Panc1 (cell line): ENCODE data around the gene CFH. TPM values are rescaled to one million over a fixed set of nuclear protein-coding genes. Genes with fewer than 3 reads are reported as not detected.

Experiments
- ATAC-seq: fragments of 200-7000 bp; cut with Tn5 transposase; 2 replicates; pipeline ENCODE4 v1.9.1; 2020; ENCODE audit warnings: mild to moderate bottlenecking, moderate library complexity
- Bru-seq: library from RNA; stranded (reverse); fragments of 400-500 nt; gene quantifications from one replicate; lab custom pipeline; 2021; lab: Mats Ljungman, UMichigan
- BruChase-seq, 2 experiments: library from RNA; stranded (reverse); fragments of 400-500 nt; gene quantifications; one replicate each; lab custom pipeline; 2021; lab: Mats Ljungman, UMichigan
- BruUV-seq: library from RNA; stranded (reverse); fragments of 400-500 nt; replicated peaks from 2 replicates; lab custom pipeline; 2021; lab: Mats Ljungman, UMichigan
- CTCF ChIA-PET: fragments of 300-600 bp; sonication (Branson Sonifier 250); formaldehyde crosslinking; loops from one replicate; lab custom pipeline; 2022; ENCODE audit warnings: antibody characterized with exemption; lab: Charles Lee
- POLR2A ChIA-PET: fragments of 300-600 bp; sonication (Branson Sonifier 250); formaldehyde crosslinking; loops from one replicate; lab custom pipeline; 2022; ENCODE audit warnings: antibody characterized with exemption; lab: Charles Lee
- DNase-seq: peaks from one replicate; pipeline ENCODE4 v3.0.0-alpha.2; 2010; ENCODE audit warnings: low read depth, low spot score
- H3K27ac ChIP-seq: 2 replicates; pipeline ENCODE4 v1.5.1; 2011; ENCODE audit warnings: mild to moderate bottlenecking, low read length, inconsistent platforms
- H3K27me3 ChIP-seq: fragments of 200-500 bp; sonication (Bioruptor generic); 2 replicates; pipeline ENCODE4 v1.6.0; 2014; ENCODE audit warnings: low read length, inconsistent platforms; ENCODE audit not compliant: control insufficient read depth, insufficient read depth
- H3K36me3 ChIP-seq: fragments of 200-500 bp; sonication (Bioruptor generic); 2 replicates; pipeline ENCODE4 v1.5.1; 2014; ENCODE audit warnings: inconsistent platforms, mild to moderate bottlenecking, low read length, moderate library complexity; ENCODE audit not compliant: control insufficient read depth, insufficient read depth
- H3K4me1 ChIP-seq: 2 replicates; pipeline ENCODE4 v1.5.1; 2011; ENCODE audit warnings: inconsistent platforms, mild to moderate bottlenecking, low read length, moderate library complexity; ENCODE audit not compliant: control insufficient read depth, insufficient read depth
- H3K4me3 ChIP-seq, 2 experiments: 2 replicates each; pipeline ENCODE4 v1.5.1; 2011 to 2012; ENCODE audit warnings: low read depth in 2 of 2, low read length in 2 of 2, mild to moderate bottlenecking in 2 of 2, inconsistent platforms in 1 of 2, moderate library complexity in 1 of 2
- H3K9me3 ChIP-seq: fragments of 200-500 bp; sonication (Bioruptor generic); 2 replicates; pipeline ENCODE4 v1.5.1; 2014; ENCODE audit warnings: low read depth, mild to moderate bottlenecking, inconsistent platforms, low read length, moderate library complexity; ENCODE audit not compliant: control insufficient read depth, insufficient read depth
- CTCF ChIP-seq: fragments of 450-650 bp; IDR thresholded peaks from 2 replicates; pipeline ENCODE4 v1.5.1; 2017; ENCODE audit warnings: mild to moderate bottlenecking
- POLR2AphosphoS5 ChIP-seq: IDR thresholded peaks from 2 replicates; pipeline ENCODE4 v1.6.1; 2012; ENCODE audit warnings: mild to moderate bottlenecking, low read depth, low read length, moderate library complexity
- REST ChIP-seq, 2 experiments: IDR thresholded peaks; 2 replicates each; pipeline ENCODE4 v1.6.1; 2011 to 2012; ENCODE audit warnings: low read depth in 2 of 2, control low read depth in 1 of 2, low read length in 1 of 2, mild to moderate bottlenecking in 1 of 2, moderate library complexity in 1 of 2; ENCODE audit not compliant: insufficient read depth in 1 of 2
- SIN3A ChIP-seq: IDR thresholded peaks from 2 replicates; pipeline ENCODE4 v1.6.1; 2012; ENCODE audit warnings: low read depth, mild to moderate bottlenecking, low read length, moderate library complexity, borderline replicate concordance; ENCODE audit not compliant: insufficient read depth
- TCF7L2 ChIP-seq: IDR thresholded peaks from 2 replicates; pipeline ENCODE4 v1.6.1; 2011; ENCODE audit warnings: mild to moderate bottlenecking, low read depth, low read length, inconsistent platforms
- in situ Hi-C: cut with HindIII; loops from 2 replicates; pipeline ENCODE4 v1.10.0; 2016; ENCODE audit warnings: low sequenced_read_pairs, low pct_unique_long_range_greater_than_20kb
- intact Hi-C: fragments of 100-400 bp; cut with micrococcal nuclease; formaldehyde crosslinking; loops from one replicate; pipeline ENCODE4 v1.10.0; 2022; ENCODE audit not compliant: unreplicated experiment
- long read RNA-seq: library from polyadenylated mRNA; unstranded; transcript quantifications from one replicate; pipeline ENCODE4 v2.0.0, GENCODE V29; 2021; ENCODE audit not compliant: unreplicated experiment
- polyA plus RNA-seq: library from polyadenylated mRNA; unstranded; fragments of >200 nt; gene quantifications from one replicate; pipeline ENCODE4 v1.2.1, GENCODE V29; 2012; ENCODE audit warnings: missing spikeins; ENCODE audit not compliant: insufficient read length
- total RNA-seq: library from RNA; stranded (reverse); gene quantifications from one replicate; pipeline ENCODE4 v1.2.1, GENCODE V29; 2021; ENCODE audit not compliant: unreplicated experiment

Gene CFH
- total RNA-seq (0.36 TPM), Bru-seq, nascent RNA (percentile 12 among the genes with signal in this experiment), BruChase-seq, experiment 1, labeled RNA remaining after a 2-hour chase (percentile 12 among the genes with signal in this experiment), BruChase-seq, experiment 2, labeled RNA remaining after a 6-hour chase (percentile 7 among the genes with signal in this experiment)
- polyA plus RNA-seq: 0.19 TPM
- long read RNA-seq: 0 reads

- Histone ChIP-seq H3K27me3 (no peaks in the 10 kb centered on the region), H3K27ac (no peak within 1 kb of the TSS), H3K4me1 (no peaks in the 10 kb centered on the region; the same call in 1 of the 2 replicates), H3K4me3 (no peak within 1 kb of the TSS), H3K9me3 (no peaks in the 10 kb centered on the region), H3K36me3 (no peaks in the 10 kb centered on the region)
- no peak for ATAC-seq
- no peak for DNase-seq
- ChIA-PET POLR2A (no interaction called here), CTCF (no interaction called here)
- BruUV-seq: no TSS peak
- in situ Hi-C loops: no loop called here
- intact Hi-C loops: no loop called here
- TF ChIP-seq POLR2AphosphoS5 (no peak), TCF7L2 (no peak), REST (IDR thresholded peaks at IDR 0.05; ENCODE audit: insufficient read depth in 1 of 2, low read depth in 2 of 2, low read length in 1 of 2) (no peak), SIN3A (no peak), CTCF (no peak)
These were observed at the start of gene CFH for GRCh38 chr1:196651637-196652215. Gene CFH, plus strand, starts transcription at chr1:196652043. Its CDS starts 75 bp downstream, at chr1:196652118.

- POLR2A ChIA-PET: no interaction called here
- in situ Hi-C loops (no loop called here), intact Hi-C loops (no loop called here)
- DNase-seq (no peak), ATAC-seq (no peak)
- Histone ChIP-seq H3K27ac (no peak overlapping the region), H3K27me3 (no peaks in the 10 kb centered on the region), H3K9me3 (no peaks in the 10 kb centered on the region), H3K36me3 (no peaks in the 10 kb centered on the region; the same call in 1 of the 2 replicates), H3K4me1 (no peaks in the 10 kb centered on the region; the same call in 1 of the 2 replicates), H3K4me3 (no peak overlapping the region)
- no TSS peak for BruUV-seq
- no peak for TF ChIP-seq TCF7L2
- CTCF ChIA-PET: no interaction called here
These were observed 48.2 kb upstream of the CFH start for GRCh38 chr1:196603651-196604050.

- TF ChIP-seq POLR2AphosphoS5 (no peak), SIN3A (no peak)
- CTCF ChIA-PET: no interaction called here
- Histone ChIP-seq H3K9me3 (no peaks in the 10 kb centered on the region), H3K27ac (no peak overlapping the region), H3K36me3 (no peaks in the 10 kb centered on the region), H3K4me3 (peak overlapping the region; percentile 51 to 61), H3K27me3 (no peaks in the 10 kb centered on the region), H3K4me1 (peaks cover 5% of the 10 kb centered on the region; the same call in 1 of the 2 replicates)
- no peak for DNase-seq
- peak; percentile 33; the same call in 1 of the 2 replicates for ATAC-seq
- intact Hi-C loops (no loop called here), in situ Hi-C loops (no loop called here)
- POLR2A ChIA-PET: no interaction called here
- BruUV-seq: no TSS peak
These were observed 43.9 kb upstream of the CFH start for GRCh38 chr1:196607981-196608380.
